KBM-7 (cell line): Measurements from ENCODE around the gene FGA.

Source experiments
- DNase-seq: peaks from one replicate; pipeline ENCODE4 v3.0.0-alpha.2; 2015
- in situ Hi-C: fragments of 300-500 bp; cut with MboI; formaldehyde crosslinking; loops from 2 replicates; pipeline ENCODE4 v1.14.3; 2020; ENCODE audit warnings: low sequenced_read_pairs, low pct_unique_long_range_greater_than_20kb, mixed read lengths

FGA gene

DNA sequence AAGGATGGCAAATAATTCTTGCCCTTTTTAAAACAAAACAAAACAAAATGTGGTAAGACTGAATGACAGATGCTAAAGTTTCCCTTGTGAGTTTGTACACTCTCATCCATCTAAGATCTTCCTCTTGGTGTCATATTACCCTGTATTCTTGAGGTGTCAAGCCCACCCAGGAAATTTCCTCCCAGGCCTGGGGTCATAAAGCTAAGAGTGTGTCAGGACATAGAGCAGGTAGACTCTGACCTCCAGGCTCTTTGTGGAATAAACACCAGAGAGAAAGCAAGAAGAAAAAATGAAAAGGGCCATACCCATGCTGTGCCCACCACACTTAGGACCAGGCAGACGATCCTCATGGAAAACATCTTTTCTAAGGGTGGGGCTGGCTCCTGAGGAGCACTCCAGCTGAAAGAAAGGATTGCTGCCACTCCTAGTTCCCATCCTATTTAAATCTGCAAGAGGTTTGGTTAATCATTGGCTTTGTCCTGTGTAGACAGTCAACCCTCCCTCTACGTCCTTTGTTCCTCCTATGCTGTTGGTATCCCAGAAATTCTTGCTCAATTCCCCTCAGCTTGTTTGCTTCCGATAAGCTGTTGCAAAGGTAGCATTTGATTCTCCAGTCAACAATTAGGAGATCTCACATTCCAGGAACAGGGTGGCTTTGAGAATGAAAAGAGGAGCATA, at the start of gene FGA:
Gene FGA, minus strand, starts transcription at position 414 of the 678 bp plus-strand sequence. Its CDS starts 55 bp downstream, at position 359.
- in situ Hi-C loops = no loop called here
- no peak for DNase-seq

DNA sequence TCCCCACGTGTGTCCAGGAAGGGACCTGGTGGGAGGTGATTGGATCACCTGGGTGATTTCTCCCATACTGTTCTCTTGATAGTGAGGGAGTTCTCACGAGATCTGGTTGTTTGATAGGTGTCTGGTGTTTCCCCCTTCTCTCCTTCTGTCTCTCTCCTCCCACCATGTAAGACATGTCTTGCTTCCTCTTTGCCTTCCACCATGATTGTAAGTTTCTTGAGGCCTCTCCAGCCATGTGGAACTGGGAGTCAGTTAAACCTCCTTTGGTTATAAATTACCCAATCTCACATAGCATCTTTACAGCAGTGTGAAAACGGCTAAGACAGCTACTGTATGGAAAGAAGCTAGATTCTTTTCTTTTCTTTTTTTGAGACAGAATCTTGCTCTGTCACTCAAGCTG, 43.5 kb upstream of the FGA start:
- in situ Hi-C loops = no loop called here

DNA sequence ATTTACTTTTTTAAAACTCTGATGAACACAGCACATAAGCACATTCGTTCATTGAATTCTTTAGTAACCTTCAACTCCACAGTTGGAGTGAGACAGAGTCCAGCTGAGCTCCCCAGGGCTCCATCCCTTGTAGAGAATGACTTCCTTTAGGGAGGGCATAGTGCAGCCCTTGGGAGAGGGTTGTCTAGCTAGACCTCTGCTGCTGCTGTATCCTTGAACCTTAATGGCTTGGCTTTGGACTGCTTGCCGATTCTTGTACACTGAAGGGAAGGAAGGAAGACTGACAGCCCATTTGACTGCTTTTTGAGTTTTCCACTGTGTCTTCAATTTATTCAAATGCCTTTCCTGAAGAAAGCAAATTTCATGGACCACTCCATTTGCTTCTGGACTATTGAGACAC, 41.3 kb upstream of the FGA start:
- in situ Hi-C loops = no loop called here
- no peak for DNase-seq

More for the DNA sequence above, 43.5 kb upstream of the FGA start:
- DNase-seq = peak; percentile 14

DNA sequence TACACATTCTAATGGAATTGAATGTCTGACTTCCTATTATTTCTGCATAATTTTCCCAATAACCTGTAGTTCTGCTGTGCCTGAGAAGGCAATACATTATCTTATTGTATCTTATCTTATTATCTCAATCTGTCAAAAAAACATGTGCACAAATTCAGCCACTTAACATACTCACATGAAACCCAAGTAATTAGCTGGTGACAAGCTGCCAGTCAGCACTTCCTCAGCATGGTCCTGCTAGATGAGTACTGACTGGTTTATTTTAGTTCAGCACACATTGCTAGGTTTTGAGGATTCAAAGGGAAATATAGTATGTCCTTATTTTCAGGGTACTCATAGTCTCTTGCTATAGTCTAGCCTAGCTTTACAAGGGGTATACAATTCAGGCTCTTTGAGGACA, 39.8 kb upstream of the FGA start:
- in situ Hi-C loops = no loop called here
- DNase-seq = no peak

DNA sequence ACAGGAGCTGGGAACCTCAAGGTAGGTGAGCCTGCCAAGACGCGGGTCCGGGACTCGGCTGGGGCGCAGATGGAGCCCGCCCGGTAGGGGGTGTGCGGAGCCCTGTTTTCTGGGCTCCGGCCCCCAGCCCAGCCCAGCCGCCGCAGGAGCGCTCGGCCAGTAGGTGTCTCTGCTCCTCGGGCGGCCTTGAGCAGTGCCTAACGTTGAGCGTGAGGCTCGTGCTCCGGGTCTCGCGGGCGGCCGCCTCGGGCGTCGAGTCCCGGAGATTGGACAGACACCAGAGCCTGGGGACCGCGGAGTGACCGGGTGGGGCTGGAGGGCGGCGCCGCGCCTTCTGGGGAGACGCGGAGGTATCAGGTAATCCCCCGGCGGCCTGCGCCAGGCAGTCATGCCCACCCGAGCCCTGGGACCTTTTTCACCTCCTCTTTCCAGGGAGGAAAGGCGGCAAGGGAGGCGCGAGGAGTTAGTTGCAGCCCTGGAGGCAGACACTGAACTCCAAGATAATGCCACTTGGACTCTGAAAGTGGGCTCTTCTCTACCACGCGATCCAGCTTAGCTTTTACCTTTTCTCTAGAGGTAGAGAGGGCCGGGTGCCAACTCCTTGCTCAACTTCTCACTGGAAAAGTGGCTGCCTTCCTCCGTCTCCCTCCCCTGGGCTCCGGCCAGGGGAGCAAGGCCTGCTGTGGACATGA, 36.4 kb upstream of the FGA start:
- in situ Hi-C loops = no loop called here
- DNase-seq = peak; percentile 53

DNA sequence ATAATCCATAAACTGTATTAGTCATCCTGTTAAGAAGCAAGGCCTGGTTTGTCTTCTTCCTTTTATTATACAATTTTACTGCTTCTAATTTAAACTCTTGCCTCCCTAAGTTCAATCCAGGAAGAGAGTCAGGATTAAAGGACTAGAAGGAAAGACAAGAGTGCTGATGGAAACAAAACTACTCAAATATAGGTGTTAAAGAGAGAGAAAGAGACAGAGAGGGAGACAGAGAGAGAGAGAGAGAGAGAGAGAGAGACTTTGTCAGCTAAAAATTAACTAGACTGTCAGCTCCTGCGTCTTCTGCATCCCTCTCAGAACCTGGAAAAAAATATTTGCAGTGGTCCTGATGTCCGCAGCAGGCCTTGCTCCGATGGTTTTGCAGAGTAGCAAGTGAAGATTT, 35.4 kb upstream of the FGA start:
- in situ Hi-C loops = no loop called here
- no peak for DNase-seq

DNA sequence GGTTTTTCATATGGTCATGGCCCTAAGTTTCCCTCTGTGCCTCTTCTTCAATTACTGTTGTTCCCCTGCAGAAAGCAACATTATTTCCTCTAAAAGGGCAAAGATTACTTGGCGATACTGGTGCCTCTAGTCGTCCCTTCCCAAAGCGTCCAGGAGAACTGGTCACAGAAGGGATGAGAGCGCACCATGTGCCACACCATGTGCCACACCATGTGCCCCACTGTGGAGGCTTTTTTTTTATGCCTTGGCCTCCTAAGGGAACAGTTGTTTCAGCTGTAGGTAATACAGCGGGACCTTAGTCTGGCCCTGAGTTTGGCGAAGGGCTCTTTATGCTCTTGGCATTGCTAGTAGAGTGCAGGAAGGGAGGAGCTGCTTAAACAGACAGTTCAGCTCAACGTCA, 33.5 kb upstream of the FGA start:
- no peak for DNase-seq
- in situ Hi-C loops = loop anchor here (25.0 kb wide), 1 partner anchor 287 kb away; no protein-coding TSS in a partner anchor

DNA sequence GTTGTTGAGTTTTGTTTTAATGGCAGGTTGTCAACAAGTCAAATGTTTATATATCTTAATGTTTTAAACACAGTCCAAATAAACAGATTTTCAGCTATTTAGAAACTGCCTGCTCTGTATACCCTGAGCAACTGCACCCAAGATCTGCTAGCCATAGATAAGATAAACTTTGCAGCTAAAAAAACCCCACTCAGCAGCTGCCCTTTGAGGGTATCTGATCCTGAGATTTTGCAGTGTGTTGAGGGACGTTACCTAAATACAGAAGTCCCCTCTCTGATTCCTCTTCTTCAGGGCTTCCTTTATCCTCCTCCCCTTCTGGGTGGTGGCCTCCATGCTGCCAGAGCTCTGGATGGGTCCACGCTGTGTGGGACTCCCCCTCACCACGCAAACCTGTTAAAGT, 32.9 kb upstream of the FGA start:
- in situ Hi-C loops = loop anchor here (25.0 kb wide), 1 partner anchor 286 kb away; no protein-coding TSS in a partner anchor
- no peak for DNase-seq

DNA sequence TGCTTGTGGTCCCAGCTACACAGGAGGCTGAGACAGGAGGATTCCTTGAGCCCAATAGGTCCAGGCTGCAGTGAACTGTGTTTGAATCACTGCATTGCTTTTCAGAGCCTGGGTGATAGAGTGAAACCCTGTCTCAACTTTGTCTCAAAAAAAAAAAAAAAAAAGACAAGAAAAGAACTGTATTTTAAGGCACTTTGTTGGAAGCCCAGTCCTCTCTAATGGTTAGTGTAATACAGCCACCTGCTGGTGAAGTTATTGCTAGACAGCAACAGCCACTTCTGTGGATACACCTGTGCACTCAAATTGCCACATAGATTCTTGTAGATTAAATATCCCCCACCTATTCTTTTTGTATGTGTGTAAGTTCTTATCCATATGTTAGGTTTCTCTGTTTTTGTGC, 32.1 kb upstream of the FGA start:
- DNase-seq = peak; percentile 45
- in situ Hi-C loops = loop anchor here (25.0 kb wide), 1 partner anchor 285 kb away; no protein-coding TSS in a partner anchor

DNA sequence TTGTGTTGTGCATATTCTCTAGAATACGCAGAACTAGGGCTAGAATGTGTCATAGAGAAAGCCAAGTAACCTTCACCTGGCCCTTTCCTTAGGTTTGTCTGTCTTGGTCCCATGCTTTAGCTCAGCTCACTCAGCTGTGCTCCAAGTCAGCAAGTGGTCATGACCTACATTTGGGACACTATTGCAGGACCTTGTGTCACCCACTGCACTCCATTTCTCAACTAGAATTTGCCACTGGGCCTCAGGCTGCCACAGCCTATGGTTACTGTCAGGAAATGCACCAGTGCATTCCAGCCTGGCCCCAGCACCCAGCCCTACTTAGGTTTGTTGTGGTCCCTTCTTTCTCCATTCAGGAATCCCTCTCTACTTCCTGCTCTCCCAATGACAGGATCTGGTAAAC, 29.6 kb upstream of the FGA start:
- in situ Hi-C loops = loop anchor here (25.0 kb wide), 1 partner anchor 283 kb away; no protein-coding TSS in a partner anchor
- no peak for DNase-seq

DNA sequence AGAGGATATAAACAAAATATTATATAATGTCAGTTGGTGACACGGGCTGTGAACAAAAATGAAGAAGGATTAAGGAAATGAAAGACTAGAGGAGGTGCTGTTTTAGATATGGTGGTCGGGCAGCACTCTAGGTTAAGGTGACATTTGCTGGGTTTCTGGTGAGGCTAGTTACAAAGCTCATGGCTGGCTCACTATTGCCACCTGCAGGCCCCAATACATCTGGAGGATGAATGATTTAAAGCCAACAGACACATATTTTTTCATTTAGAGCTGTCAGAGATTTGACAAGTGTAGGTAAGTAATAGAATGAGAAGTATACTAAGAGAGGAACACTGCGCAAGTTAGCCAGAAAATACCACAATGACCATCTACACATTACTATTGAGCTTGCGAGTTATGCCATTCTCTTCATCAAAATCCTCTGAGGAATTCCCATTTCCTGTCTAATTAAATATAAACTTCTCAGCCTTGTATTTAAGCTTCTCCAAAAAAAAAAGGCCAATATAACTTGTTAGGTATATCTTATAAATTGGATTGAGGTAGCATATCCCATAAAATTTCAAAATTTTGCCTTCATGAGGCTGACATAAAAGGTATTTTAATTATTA, 28.3 kb upstream of the FGA start:
- in situ Hi-C loops = loop anchor here (25.0 kb wide), 1 partner anchor 282 kb away; no protein-coding TSS in a partner anchor
- DNase-seq = peak; percentile 70

DNA sequence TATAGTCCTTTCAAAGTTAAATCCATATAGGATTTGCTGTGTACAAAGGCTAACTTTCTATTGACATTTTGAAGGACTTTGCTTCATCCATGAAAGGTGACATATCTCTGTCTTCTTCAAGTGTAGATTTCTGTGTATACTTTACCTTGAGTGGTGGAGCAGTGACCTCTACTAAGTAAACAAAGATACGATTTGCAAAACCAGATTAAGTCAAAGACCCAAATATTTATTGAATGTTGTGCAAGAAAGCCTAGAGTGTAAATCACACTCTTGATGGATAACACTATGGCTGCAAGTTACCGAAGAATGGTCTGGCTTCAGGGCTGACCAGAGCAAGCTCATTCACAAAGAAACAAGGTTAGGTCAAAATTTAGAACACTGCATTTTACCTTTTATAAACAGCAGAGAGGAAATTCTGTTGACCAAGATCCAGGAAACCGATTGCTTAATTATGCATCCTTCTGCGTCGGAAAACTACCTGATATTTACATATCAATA, 27.3 kb upstream of the FGA start:
- in situ Hi-C loops = loop anchor here (25.0 kb wide), 1 partner anchor 281 kb away; no protein-coding TSS in a partner anchor
- no peak for DNase-seq

DNA sequence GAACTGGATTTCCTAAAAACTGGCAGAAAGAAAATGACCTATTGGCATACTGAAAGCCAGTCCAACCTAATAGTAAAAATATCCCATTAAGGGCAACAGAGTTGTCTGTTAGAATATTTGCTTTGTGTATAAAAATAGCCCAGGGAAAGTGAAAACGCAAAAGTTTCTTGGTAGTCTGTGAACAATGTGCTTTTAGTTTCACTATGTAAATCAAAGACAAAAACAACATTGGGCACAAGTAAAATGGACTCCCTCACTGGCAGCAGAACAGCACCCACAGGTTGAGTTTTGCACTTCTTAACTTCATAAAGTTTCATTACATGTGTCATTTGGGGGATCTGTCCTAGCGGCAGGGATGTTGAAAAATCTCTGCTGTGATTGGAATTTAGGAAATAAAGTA, 26.2 kb upstream of the FGA start:
- in situ Hi-C loops = loop anchor here (25.0 kb wide), 1 partner anchor 279 kb away; no protein-coding TSS in a partner anchor
- DNase-seq = no peak

DNA sequence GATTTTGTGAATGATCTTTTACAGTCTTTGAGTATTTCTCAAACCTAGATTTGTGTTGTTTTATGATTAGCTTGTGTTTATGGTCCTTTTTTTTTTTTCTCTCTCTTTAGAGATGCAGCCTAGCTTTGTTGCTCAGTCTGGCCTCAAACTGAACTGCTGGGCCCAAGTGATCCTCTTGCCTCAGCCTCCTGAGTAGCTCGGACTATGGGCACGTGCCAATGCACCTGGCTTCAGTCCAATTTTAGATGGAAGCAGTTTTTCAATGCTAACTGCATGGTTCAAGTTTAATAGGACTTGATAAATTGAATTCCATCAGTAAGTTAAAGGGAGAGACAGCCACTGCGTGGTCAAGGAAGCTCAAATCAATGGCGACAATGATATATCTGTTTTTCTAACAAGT, 25.7 kb upstream of the FGA start:
- in situ Hi-C loops = loop anchor here (25.0 kb wide), 1 partner anchor 279 kb away; no protein-coding TSS in a partner anchor
- no peak for DNase-seq

DNA sequence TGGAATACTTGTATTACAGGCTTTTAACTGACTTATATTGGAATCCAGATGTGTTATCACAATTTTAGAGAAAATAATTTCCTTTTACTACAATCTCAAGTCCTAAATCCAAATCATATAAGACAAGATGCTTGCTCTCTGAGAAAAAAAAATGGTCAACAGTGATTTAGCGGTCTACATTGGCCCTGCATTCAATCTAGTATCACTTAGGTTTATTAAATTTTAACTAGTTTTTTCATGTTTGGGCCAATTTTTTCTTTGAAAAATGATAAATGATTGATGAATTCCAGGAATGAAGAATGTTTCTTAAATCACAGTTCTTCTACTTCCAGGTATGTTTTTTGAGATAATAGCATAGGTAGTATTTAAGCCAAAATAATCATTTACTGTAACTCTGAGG, 24.7 kb upstream of the FGA start:
- in situ Hi-C loops = loop anchor here (25.0 kb wide), 1 partner anchor 278 kb away; no protein-coding TSS in a partner anchor
- no peak for DNase-seq

DNA sequence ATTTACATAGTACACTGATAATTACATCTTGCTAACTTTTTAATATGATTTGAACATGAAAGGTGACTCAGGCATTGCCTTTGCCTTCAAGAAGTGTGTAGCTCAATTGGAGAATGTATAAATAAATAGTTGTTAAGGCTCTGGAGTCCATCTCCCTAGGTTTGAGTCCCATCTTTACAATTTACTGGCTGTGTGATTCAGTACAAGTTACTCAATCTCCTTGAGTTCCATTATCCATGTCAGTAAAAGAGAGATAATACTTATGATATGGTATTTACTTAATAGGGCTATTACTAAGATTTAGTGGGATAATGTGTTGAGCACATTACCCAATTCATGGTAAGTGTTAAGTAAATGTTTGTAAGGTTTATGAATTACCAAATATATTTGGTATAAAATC, 23.8 kb upstream of the FGA start:
- no peak for DNase-seq
- in situ Hi-C loops = loop anchor here (25.0 kb wide), 1 partner anchor 277 kb away; no protein-coding TSS in a partner anchor

DNA sequence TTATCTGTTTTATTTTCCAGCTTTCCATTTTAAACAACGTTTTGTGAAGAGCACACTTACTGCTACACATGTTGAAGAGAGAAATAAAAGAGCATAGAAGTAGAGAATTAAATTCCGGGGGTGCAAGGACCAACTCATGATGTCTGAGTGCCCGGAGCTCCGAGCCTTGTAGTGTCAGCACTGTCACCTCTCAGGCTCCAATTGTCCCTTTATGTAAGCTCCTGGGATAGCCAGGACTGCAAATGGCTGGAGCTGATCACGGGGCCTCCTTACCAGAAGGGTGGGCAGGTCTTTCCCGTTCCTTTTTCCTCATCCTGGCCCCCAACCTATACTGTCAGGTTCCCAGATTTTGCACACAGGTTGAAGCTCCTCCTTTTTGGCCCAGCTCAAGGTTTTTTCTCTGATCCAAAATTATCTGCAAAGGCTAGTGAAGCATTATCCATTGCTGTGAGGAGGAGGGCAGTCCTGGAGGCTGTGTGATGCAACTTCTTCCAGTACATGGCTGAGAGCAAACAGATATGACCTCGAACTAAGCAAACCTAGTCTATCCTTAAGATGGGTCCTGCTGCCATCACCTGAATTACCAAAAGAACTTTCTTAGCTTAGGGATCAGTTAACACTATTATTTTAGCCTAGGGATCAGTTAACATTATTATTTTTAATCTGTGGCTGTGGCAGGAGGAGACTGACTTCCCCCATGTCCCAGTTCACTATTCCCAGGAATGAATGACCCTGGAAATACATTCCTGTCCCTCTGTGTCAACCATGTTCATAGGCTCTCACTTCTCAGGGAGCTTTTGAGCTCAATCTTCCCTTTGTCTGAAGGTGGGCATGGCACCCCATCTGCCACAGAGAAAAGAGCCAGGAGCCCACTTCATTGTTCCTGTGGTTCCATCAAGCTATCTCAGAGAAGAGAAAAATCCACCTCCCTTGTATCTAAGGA, 22.2 kb upstream of the FGA start, which contains the start of gene FGG:
Gene FGG, minus strand, starts transcription at position 185 of the 943 bp plus-strand sequence. Its CDS starts 47 bp downstream, at position 138.
- no peak for DNase-seq
- in situ Hi-C loops = loop anchor here (25.0 kb wide), 1 partner anchor 275 kb away; no protein-coding TSS in a partner anchor

DNA sequence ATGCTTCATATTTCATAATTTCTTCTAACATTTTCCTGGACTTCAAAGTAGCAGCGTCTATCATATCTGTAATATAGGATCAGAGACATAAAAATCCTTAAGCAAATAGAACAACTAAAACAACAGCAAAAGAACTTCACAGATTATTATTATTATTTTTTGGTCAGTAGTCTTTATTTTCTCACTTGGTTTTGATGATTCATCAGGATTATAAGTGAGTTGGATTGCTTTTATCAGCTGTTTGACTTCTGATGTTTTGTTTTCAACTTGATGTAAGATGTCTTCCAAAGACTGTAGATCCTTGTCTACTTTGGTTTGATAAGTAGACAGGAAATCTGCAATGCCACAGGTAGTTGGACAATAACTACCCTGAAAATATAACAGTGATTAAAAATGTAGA, 21.3 kb upstream of the FGA start:
- DNase-seq = no peak
- in situ Hi-C loops = loop anchor here (25.0 kb wide), 1 partner anchor 275 kb away; no protein-coding TSS in a partner anchor
